ENCODE results near the gene REP15. TPM values are rescaled to one million over a fixed set of nuclear protein-coding genes. Genes with fewer than 3 reads are reported as not detected.
A peak's percentile ranks its signal among the peaks of the same experiment; 100 is the strongest.
"Not testable (repeated sequence)": the region's sequence is repeated elsewhere in the genome, so short reads cannot be mapped to it uniquely, and the experiment has no call there.

The REP15 gene, protein sequence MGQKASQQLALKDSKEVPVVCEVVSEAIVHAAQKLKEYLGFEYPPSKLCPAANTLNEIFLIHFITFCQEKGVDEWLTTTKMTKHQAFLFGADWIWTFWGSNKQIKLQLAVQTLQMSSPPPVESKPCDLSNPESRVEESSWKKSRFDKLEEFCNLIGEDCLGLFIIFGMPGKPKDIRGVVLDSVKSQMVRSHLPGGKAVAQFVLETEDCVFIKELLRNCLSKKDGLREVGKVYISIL
- total RNA-seq = not detected

DNA sequence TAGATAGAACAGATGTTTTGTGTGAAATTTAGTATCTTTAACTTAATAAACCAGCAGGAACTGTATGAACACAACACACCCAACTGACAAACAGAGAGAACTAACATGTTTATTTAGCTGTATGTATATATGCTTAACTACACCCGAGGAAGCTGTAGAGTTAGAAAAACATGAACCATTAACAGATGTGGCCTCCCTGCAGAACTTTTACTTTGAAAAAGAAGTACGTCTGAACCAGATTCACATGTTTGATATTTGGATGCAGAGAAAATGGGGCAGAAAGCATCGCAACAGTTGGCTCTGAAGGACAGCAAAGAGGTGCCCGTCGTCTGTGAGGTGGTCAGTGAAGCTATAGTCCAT, at the start of gene REP15:
REP15 (plus strand) TSS at position 155 of the 360 bp plus-strand sequence; CDS start at position 271, 116 bp downstream.
- Histone ChIP-seq H3K36me3 (peaks cover 0 to 33% of the 10 kb centered on the region in 2 donors), H3K27ac (no peak within 1 kb of the TSS), H3K4me3 (no peak within 1 kb of the TSS), H3K27me3 (no peaks in the 10 kb centered on the region), H3K9me3 (no peaks in the 10 kb centered on the region), H3K4me1 (no peaks in the 10 kb centered on the region)
- DNase-seq (ENCODE audit: extremely low spot score in 2 of 2) = no peak
- TF ChIP-seq POLR2AphosphoS5 (IDR thresholded peaks at IDR 0.05; ENCODE audit: insufficient read depth in 1 of 2, low read depth in 1 of 2) (no peak), POLR2A (IDR thresholded peaks at IDR 0.05) (no peak)
- TF ChIP-seq, protein P1, sequence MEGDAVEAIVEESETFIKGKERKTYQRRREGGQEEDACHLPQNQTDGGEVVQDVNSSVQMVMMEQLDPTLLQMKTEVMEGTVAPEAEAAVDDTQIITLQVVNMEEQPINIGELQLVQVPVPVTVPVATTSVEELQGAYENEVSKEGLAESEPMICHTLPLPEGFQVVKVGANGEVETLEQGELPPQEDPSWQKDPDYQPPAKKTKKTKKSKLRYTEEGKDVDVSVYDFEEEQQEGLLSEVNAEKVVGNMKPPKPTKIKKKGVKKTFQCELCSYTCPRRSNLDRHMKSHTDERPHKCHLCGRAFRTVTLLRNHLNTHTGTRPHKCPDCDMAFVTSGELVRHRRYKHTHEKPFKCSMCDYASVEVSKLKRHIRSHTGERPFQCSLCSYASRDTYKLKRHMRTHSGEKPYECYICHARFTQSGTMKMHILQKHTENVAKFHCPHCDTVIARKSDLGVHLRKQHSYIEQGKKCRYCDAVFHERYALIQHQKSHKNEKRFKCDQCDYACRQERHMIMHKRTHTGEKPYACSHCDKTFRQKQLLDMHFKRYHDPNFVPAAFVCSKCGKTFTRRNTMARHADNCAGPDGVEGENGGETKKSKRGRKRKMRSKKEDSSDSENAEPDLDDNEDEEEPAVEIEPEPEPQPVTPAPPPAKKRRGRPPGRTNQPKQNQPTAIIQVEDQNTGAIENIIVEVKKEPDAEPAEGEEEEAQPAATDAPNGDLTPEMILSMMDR (IDR thresholded peaks at IDR 0.05) = no peak
- intact Hi-C loops (cut with DNase I) = no loop called here

DNA sequence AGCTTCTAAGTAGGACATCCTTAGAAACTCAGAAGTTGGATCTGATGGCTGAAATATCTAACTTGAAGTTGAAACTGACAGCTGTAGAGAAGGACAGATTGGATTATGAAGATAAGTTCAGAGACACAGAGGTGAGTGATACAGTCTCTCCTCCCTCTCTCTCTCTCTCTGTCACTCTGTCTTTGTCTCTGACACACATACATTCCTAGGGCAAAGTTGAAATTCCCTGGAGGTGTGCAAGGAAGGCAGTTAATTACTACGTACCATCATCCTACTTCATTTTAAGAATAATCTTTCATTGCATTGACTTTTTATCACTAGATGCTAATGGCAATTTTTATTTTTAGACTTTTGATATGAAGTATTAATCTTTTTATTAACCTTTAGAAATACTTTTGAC, 46.2 kb upstream of the REP15 start:
- H3K4me3 ChIP-seq = no peak overlapping the region
- no peak overlapping the region for H3K27ac ChIP-seq
- no peaks in the 10 kb centered on the region for H3K27me3 ChIP-seq
- H3K9me3 ChIP-seq = no peaks in the 10 kb centered on the region
- intact Hi-C loops (cut with DNase I) = no loop called here
- no peak for DNase-seq (ENCODE audit: extremely low spot score in 2 of 2)
- no peaks in the 10 kb centered on the region for H3K4me1 ChIP-seq
- H3K36me3 ChIP-seq = peaks cover 0 to 20% of the 10 kb centered on the region in 2 donors
- TF ChIP-seq, protein P1 (IDR thresholded peaks at IDR 0.05) = no peak
- no peak for TF ChIP-seq POLR2A (IDR thresholded peaks at IDR 0.05)
- no peak for TF ChIP-seq POLR2AphosphoS5 (IDR thresholded peaks at IDR 0.05; ENCODE audit: insufficient read depth in 1 of 2, low read depth in 1 of 2)

DNA sequence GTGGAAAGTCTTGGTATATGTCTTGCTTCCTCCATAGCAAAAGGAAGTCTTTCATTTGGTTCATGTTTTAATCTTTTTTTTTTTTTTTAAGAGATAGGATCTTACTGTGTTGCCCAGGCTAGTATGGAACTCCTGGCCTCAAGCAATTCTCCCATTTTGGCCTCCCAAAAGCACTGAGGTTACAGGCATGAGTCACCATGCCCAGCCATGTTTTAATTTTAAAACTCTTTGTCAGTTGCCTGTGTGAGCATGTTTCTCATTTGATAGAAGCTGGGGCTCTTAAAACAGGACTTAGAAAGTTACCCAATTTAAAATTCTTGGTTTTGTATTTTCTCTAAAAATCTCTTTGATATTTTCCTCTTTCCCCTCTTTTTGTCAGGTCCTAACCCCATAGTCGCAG, 45.0 kb upstream of the REP15 start:
- H3K9me3 ChIP-seq = no peaks in the 10 kb centered on the region
- TF ChIP-seq POLR2AphosphoS5 (IDR thresholded peaks at IDR 0.05; ENCODE audit: insufficient read depth in 1 of 2, low read depth in 1 of 2) (no peak), POLR2A (IDR thresholded peaks at IDR 0.05) (no peak)
- TF ChIP-seq, protein P1 (IDR thresholded peaks at IDR 0.05) = no peak
- peaks cover 0 to 13% of the 10 kb centered on the region in 2 donors for H3K36me3 ChIP-seq
- H3K27ac ChIP-seq = no peak overlapping the region
- no peak for DNase-seq (ENCODE audit: extremely low spot score in 2 of 2)
- H3K27me3 ChIP-seq = no peaks in the 10 kb centered on the region
- intact Hi-C loops (cut with DNase I) = no loop called here
- no peaks in the 10 kb centered on the region for H3K4me1 ChIP-seq
- no peak overlapping the region for H3K4me3 ChIP-seq

DNA sequence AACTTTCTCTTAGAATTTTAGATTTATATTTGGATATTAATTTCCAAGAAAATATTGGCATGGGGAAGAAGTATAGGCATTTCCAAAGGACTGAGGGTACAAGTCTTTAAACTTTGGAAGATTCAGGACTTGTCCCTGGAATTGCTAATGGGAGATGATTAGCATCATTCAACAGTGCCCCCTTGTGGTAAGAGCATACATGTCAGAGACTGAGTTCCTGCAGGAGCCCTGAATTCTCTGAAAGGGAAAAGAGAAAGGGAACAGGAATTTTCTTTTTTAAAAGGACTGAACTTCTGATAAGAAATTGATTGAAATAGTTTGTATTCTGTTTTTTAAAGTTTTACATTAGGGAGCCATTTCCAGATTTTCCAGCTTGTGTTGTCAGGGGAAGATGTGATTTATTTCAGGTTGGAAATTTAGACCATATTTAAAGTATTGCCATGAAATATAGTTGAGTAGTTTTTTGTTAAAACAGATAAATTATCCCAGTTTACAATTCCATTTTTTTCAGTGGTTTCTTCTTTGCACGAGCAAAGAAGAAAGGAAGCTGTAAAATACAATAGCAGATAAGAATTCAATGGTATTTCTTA, 44.0 kb upstream of the REP15 start:
- no peak for DNase-seq (ENCODE audit: extremely low spot score in 2 of 2)
- Histone ChIP-seq H3K4me3 (no peak overlapping the region), H3K36me3 (peaks cover 0 to 19% of the 10 kb centered on the region in 2 donors), H3K4me1 (no peaks in the 10 kb centered on the region), H3K9me3 (no peaks in the 10 kb centered on the region), H3K27ac (no peak overlapping the region), H3K27me3 (no peaks in the 10 kb centered on the region)
- peak in 1 of 2 donors; percentile 55 for TF ChIP-seq POLR2AphosphoS5 (IDR thresholded peaks at IDR 0.05; ENCODE audit: insufficient read depth in 1 of 2, low read depth in 1 of 2)
- TF ChIP-seq, protein P1 (IDR thresholded peaks at IDR 0.05) = peak; percentile 45 to 80 (median 60)
- TF ChIP-seq POLR2A (IDR thresholded peaks at IDR 0.05) = no peak
- intact Hi-C loops (cut with DNase I) = no loop called here

DNA sequence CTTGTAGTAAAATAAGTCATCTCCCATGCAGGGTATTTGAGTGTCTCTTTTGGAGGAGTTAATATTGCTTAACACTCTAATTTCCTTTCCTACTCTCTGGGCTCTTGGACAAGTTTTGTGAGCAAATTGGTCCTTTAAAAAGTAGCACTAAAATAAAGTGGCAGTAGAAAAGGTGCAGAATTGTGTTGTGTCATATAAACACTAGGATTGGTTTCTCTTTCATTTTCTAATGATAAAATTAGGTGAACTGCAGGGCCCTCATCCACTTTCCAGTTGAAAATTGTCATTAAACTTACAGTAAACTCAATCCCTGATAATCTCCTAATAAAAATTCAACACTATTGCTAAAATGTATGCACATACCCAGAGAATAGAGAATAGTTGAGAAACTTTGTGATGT, 42.6 kb upstream of the REP15 start:
- TF ChIP-seq POLR2AphosphoS5 (IDR thresholded peaks at IDR 0.05; ENCODE audit: insufficient read depth in 1 of 2, low read depth in 1 of 2) (no peak), POLR2A (IDR thresholded peaks at IDR 0.05) (no peak)
- TF ChIP-seq, protein P1 (IDR thresholded peaks at IDR 0.05) = no peak
- Histone ChIP-seq H3K36me3 (peaks cover 0 to 23% of the 10 kb centered on the region in 2 donors), H3K27ac (no peak overlapping the region), H3K4me3 (no peak overlapping the region), H3K4me1 (no peaks in the 10 kb centered on the region), H3K9me3 (no peaks in the 10 kb centered on the region), H3K27me3 (no peaks in the 10 kb centered on the region)
- no peak for DNase-seq (ENCODE audit: extremely low spot score in 2 of 2)
- intact Hi-C loops (cut with DNase I) = no loop called here

DNA sequence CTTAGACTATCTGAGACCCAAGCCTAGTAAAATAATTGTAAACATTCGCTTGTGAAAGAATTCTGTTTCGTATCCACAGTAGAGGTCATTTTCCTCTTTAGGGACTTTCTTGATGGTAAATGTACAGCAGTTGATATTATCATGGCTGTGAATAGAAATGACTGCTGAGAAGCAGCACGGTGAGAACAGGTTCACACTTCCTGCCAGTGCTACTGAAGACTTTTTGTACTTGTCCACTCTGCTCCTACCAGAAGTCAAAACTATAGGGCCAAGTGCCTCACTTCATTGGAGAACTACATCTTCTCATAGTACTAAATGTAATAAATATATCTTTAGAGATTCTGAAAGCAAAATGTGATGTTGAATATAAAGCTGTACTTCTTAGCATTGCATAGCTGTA, 40.8 kb upstream of the REP15 start:
- H3K4me1 ChIP-seq; H3K27me3 ChIP-seq; H3K27ac ChIP-seq; H3K4me3 ChIP-seq; H3K9me3 ChIP-seq; intact Hi-C loops (cut with DNase I); DNase-seq (ENCODE audit: extremely low spot score in 2 of 2): not testable (repeated sequence)
- peaks cover 0 to 27% of the 10 kb centered on the region in 2 donors for H3K36me3 ChIP-seq

All from vagina (tissue), 2 donors.